ENCODE data around the gene SLC34A3. TPM values are rescaled to one million over a fixed set of nuclear protein-coding genes. Genes with fewer than 3 reads are reported as not detected.

Gene SLC34A3
- total and polyA plus RNA-seq, 2 experiments from 2014 or later, result not detected

GRCh38 chr9:137223078-137223970 is 7.4 kb upstream of the SLC34A3 start:
- TF ChIP-seq CTCF (IDR thresholded peaks at IDR 0.05; ENCODE audit: low read depth, low read length), result no peak
- no peaks in the 10 kb centered on the region for H3K27me3 ChIP-seq
- no peaks in the 10 kb centered on the region for H3K9me3 ChIP-seq (ENCODE audit: low read depth)
- peak overlapping the region; percentile 49 for H3K4me3 ChIP-seq
- peaks cover 23% of the 10 kb centered on the region for H3K4me1 ChIP-seq (ENCODE audit: low read depth)
- H3K36me3 ChIP-seq, result no peaks in the 10 kb centered on the region
- peak; percentile 98 for DNase-seq (ENCODE audit: low read depth in 1 of 2, low spot score in 1 of 2)
- peak overlapping the region; percentile 81 for H3K27ac ChIP-seq

- DNase-seq (ENCODE audit: low read depth in 1 of 2, low spot score in 1 of 2), result no peak
- Histone ChIP-seq H3K4me1 (ENCODE audit: low read depth) (peaks cover 15% of the 10 kb centered on the region), H3K9me3 (ENCODE audit: low read depth) (no peaks in the 10 kb centered on the region), H3K27ac (peak within 1 kb of the TSS; percentile 81), H3K27me3 (no peaks in the 10 kb centered on the region), H3K4me3 (peak within 1 kb of the TSS; percentile 49), H3K36me3 (no peaks in the 10 kb centered on the region)
- no peak for TF ChIP-seq CTCF (IDR thresholded peaks at IDR 0.05; ENCODE audit: low read depth, low read length)
Measured at GRCh38 chr9:137224830-137225694, 5.6 kb upstream of the SLC34A3 start, which contains the start of gene CYSRT1. Gene CYSRT1 (plus strand): TSS chr9:137225174. CDS start chr9:137225622, 448 bp downstream.

- H3K4me3 ChIP-seq, result no peak overlapping the region
- no peak overlapping the region for H3K27ac ChIP-seq
- peaks cover 8% of the 10 kb centered on the region for H3K4me1 ChIP-seq (ENCODE audit: low read depth)
- H3K27me3 ChIP-seq, result no peaks in the 10 kb centered on the region
- no peaks in the 10 kb centered on the region for H3K36me3 ChIP-seq
- DNase-seq (ENCODE audit: low read depth in 1 of 2, low spot score in 1 of 2), result no peak
- no peaks in the 10 kb centered on the region for H3K9me3 ChIP-seq (ENCODE audit: low read depth)
- TF ChIP-seq CTCF (IDR thresholded peaks at IDR 0.05; ENCODE audit: low read depth, low read length), result no peak
Measured at GRCh38 chr9:137225699-137226331, 4.9 kb upstream of the SLC34A3 start.

GRCh38 chr9:137226338-137227053 is 4.2 kb upstream of the SLC34A3 start:
- Histone ChIP-seq H3K27ac (no peak overlapping the region), H3K9me3 (ENCODE audit: low read depth) (no peaks in the 10 kb centered on the region), H3K4me1 (ENCODE audit: low read depth) (peaks cover 8% of the 10 kb centered on the region), H3K36me3 (no peaks in the 10 kb centered on the region), H3K4me3 (no peak overlapping the region), H3K27me3 (no peaks in the 10 kb centered on the region)
- DNase-seq (ENCODE audit: low read depth in 1 of 2, low spot score in 1 of 2), result no peak
- TF ChIP-seq CTCF (IDR thresholded peaks at IDR 0.05; ENCODE audit: low read depth, low read length), result no peak

Measured in cardiac muscle cell (in vitro differentiated cells and primary cell).